ENCODE measurements around the gene DNAI7.

The DNAI7 gene

GRCh38 chr12:25194722-25195055 is 271 bp downstream of the DNAI7 start:
- H3K4me3 ChIP-seq (ENCODE audit: control insufficient read depth, low read depth, low read length): peak overlapping the region; percentile 79
- no peak for DNase-seq (ENCODE audit: low read depth)
- no peak for TF ChIP-seq CTCF (conservative IDR thresholded peaks at IDR 0.05; ENCODE audit: control insufficient read depth, insufficient read depth, low read depth, low read length)

- no peak for TF ChIP-seq CTCF (conservative IDR thresholded peaks at IDR 0.05; ENCODE audit: control insufficient read depth, insufficient read depth, low read depth, low read length)
- DNase-seq (ENCODE audit: low read depth): no peak
- no peak overlapping the region for H3K4me3 ChIP-seq (ENCODE audit: control insufficient read depth, low read depth, low read length)
Measured at GRCh38 chr12:25194214-25194613, 746 bp downstream of the DNAI7 start.

- no peak overlapping the region for H3K4me3 ChIP-seq (ENCODE audit: control insufficient read depth, low read depth, low read length)
- no peak for TF ChIP-seq CTCF (conservative IDR thresholded peaks at IDR 0.05; ENCODE audit: control insufficient read depth, insufficient read depth, low read depth, low read length)
- DNase-seq (ENCODE audit: low read depth): no peak
Measured at GRCh38 chr12:25190793-25191192, 4.2 kb downstream of the DNAI7 start.

- no peak overlapping the region for H3K4me3 ChIP-seq (ENCODE audit: control insufficient read depth, low read depth, low read length)
- TF ChIP-seq CTCF (conservative IDR thresholded peaks at IDR 0.05; ENCODE audit: control insufficient read depth, insufficient read depth, low read depth, low read length): no peak
- DNase-seq (ENCODE audit: low read depth): no peak
Measured at GRCh38 chr12:25189656-25190055, 5.3 kb downstream of the DNAI7 start.

- peak; percentile 91 for DNase-seq (ENCODE audit: low read depth)
- H3K4me3 ChIP-seq (ENCODE audit: control insufficient read depth, low read depth, low read length): no peak overlapping the region
- no peak for TF ChIP-seq CTCF (conservative IDR thresholded peaks at IDR 0.05; ENCODE audit: control insufficient read depth, insufficient read depth, low read depth, low read length)
Measured at GRCh38 chr12:25187781-25188180, 7.2 kb downstream of the DNAI7 start.

- no peak for TF ChIP-seq CTCF (conservative IDR thresholded peaks at IDR 0.05; ENCODE audit: control insufficient read depth, insufficient read depth, low read depth, low read length)
- no peak for DNase-seq (ENCODE audit: low read depth)
- no peak overlapping the region for H3K4me3 ChIP-seq (ENCODE audit: control insufficient read depth, low read depth, low read length)
Measured at GRCh38 chr12:25186788-25187402, 8.1 kb downstream of the DNAI7 start.
